GOT3 (cell line): ENCODE data around the gene SIRPA.
A peak's percentile ranks its signal among the peaks of the same experiment; 100 is the strongest.

ENCODE experiments used
- DNase-seq: peaks from one replicate; lab custom pipeline; 2025; ENCODE audit warnings: mixed read lengths; lab: John Stamatoyannopoulos, UW

Gene SIRPA

DNA sequence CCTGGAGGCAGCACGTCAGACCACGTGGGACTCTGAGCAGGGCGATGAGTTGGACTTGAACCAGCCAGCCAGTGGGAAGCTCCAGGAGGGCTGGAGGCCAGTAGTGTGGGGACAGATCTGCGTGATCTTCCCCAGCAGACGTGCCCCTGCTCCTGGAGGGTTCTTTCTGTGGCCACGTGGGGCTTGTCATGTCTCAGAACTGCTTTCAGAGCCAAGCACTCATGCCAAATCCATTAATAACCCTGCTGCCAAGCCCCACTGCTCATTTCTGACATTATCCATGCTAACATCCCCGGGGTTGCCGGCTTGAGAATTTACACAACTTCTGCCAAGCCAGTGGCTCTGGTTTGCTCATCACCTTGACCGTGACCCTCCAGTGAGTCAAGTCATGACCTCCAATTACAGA lies 38.3 kb downstream of the SIRPA start:
- peak; percentile 62 for DNase-seq

DNA sequence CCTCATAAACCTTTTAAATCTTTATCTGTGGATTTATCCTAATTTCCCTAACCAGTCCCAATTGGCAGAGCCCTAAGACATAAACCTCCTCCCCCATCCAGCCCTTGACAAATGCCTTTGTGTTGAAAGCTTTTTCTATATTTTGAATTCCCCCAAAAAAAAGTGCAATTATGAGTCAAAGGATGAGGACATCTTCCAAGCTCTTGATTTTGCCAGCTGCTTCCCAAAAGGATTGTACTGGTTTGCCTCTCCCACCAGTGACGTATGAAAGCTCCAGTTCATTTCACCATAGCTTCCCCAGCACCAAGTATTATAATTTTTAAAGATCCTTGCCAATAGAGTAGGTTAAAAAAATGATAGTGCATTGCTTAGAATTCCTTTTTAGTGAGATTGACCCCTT lies 38.9 kb downstream of the SIRPA start:
- DNase-seq, result no peak

DNA sequence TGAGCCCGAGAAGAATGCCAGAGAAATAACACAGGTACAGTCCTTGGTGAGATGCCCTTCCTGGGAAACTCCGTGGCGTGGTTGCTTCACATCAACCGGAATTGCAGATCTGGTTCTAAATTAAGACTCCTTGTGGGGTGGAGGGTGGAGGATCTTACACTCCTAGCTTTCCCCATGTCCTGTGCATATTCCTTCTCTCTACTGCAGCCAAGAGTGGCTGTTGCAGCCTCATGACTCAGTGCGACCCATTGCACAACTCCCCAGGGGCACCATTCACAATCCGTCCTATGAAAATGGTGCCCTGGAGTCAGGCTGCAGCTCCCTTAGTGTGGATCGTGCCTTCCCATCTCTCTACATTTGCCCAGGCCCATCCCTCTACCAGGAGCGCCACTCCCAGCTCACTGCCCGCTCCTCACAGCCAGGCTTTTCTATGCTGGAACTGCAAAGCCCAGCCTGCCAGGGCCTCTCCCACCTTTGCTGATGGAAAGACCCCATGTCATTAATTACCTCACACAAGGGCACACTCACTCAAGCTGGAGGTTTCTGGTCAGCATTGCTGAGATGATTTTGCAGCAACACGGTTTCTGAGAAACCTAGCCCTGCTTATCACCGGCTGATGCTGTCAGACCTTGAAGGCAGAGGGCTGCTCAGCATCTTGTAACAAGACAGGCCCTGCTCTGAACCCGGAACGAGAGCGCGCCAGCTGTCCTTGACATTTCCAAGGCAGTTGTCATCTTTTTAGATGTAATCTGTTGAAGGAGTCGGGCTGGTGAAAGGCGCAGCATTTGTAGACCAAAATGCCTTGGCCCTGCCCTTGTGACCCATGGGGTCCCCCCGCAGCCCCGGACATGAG lies 39.7 kb downstream of the SIRPA start:
- DNase-seq, result peak; percentile 86

DNA sequence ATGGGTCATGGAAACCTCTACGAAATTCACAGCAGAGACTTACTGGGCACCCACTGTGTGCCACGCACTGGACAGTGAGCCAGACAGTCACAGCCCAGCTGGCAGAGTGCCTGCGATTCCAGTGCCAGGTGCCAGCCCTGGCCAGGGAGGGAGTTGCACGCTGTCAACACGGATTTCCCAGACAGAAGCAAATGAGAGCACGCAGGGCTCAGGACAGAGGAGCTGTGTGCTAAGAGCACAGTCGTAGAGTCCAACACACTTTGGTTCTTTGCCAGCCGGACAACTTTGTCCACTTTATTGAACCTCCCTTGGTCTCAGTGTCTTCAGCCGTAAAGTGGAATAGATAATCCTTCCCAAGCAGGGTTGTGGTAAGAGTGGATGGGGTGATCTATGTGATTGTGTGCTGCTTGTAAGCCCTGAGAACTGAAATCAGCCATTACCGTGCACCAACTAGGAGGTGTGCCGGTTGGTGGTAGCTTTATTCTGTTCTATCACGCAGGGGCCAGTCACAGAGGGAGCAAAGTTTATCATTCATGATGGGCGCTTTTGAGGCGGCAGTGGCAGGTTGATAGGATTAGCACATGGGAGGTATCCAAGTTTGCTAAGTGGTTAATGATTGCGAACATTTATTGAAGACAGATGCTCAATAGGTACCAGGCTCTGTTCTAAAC lies 40.6 kb downstream of the SIRPA start:
- no peak for DNase-seq

DNA sequence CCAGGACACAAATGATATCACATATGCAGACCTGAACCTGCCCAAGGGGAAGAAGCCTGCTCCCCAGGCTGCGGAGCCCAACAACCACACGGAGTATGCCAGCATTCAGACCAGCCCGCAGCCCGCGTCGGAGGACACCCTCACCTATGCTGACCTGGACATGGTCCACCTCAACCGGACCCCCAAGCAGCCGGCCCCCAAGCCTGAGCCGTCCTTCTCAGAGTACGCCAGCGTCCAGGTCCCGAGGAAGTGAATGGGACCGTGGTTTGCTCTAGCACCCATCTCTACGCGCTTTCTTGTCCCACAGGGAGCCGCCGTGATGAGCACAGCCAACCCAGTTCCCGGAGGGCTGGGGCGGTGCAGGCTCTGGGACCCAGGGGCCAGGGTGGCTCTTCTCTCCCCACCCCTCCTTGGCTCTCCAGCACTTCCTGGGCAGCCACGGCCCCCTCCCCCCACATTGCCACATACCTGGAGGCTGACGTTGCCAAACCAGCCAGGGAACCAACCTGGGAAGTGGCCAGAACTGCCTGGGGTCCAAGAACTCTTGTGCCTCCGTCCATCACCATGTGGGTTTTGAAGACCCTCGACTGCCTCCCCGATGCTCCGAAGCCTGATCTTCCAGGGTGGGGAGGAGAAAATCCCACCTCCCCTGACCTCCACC lies 42.2 kb downstream of the SIRPA start:
- no peak for DNase-seq

DNA sequence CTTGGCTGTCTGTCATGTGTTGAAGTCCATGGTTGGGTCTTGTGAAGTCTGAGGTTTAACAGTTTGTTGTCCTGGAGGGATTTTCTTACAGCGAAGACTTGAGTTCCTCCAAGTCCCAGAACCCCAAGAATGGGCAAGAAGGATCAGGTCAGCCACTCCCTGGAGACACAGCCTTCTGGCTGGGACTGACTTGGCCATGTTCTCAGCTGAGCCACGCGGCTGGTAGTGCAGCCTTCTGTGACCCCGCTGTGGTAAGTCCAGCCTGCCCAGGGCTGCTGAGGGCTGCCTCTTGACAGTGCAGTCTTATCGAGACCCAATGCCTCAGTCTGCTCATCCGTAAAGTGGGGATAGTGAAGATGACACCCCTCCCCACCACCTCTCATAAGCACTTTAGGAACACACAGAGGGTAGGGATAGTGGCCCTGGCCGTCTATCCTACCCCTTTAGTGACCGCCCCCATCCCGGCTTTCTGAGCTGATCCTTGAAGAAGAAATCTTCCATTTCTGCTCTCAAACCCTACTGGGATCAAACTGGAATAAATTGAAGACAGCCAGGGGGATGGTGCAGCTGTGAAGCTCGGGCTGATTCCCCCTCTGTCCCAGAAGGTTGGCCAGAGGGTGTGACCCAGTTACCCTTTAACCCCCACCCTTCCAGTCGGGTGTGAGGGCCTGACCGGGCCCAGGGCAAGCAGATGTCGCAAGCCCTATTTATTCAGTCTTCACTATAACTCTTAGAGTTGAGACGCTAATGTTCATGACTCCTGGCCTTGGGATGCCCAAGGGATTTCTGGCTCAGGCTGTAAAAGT lies 43.5 kb downstream of the SIRPA start:
- DNase-seq, result no peak

DNA sequence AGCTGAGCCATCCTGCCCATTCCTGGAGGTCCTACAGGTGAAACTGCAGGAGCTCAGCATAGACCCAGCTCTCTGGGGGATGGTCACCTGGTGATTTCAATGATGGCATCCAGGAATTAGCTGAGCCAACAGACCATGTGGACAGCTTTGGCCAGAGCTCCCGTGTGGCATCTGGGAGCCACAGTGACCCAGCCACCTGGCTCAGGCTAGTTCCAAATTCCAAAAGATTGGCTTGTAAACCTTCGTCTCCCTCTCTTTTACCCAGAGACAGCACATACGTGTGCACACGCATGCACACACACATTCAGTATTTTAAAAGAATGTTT lies 44.0 kb downstream of the SIRPA start:
- no peak for DNase-seq

DNA sequence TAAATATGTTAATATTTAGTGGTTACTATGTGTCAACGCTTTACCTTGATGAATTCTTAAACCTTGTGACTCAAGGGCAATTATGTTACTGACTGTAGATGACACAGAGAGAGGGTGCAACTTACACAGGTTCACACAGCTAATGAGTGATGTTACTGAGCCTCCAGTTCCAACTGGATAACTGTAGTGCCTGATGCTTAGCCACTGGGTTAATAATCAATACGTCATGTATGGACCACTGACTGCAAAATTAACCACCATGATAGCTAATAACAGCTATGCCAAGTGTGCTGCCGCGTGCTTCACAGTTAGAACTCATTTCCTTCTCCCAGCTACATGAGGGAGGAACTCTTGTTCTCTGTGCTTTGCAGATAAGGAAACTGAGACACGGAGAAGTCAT lies 45.4 kb downstream of the SIRPA start:
- no peak for DNase-seq

DNA sequence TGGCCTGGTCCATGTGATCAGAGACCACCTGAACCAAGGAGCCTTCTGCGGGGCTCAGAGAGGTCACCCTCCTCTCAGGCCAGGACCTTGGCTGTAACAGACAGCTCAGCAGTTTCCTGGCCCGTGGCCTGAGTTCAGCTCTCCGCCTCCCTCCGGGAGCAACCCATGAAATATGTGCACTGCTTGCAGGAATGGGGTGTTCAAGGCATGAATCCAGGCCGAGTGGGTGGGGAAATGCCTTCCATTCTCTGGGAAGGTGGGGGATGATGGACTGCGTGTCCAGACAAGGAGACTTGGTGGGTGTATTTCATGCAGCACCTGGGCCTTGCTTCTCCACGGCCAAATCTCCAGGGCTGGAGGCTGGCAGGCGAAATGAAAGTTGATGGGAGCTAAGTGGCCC lies 46.0 kb downstream of the SIRPA start:
- no peak for DNase-seq

DNA sequence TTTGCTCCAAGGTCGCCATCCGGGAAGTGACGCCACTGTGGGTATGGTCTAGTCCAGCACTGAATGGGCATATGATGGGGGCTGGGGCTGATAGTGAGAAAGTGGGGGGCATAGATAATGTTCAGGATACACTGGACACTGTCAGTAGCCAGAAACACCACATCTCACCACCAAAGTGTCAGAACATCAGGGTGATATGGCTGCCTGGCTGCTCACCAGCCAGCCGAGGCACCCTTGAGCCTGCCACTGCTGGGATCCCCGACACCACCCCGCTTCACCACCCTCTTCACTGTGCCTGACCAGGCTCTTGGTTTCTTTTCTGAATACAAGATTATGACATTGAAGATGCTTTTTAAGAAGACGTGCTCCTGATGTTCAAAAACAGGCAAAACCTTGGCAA lies 46.9 kb downstream of the SIRPA start:
- DNase-seq, result no peak

DNA sequence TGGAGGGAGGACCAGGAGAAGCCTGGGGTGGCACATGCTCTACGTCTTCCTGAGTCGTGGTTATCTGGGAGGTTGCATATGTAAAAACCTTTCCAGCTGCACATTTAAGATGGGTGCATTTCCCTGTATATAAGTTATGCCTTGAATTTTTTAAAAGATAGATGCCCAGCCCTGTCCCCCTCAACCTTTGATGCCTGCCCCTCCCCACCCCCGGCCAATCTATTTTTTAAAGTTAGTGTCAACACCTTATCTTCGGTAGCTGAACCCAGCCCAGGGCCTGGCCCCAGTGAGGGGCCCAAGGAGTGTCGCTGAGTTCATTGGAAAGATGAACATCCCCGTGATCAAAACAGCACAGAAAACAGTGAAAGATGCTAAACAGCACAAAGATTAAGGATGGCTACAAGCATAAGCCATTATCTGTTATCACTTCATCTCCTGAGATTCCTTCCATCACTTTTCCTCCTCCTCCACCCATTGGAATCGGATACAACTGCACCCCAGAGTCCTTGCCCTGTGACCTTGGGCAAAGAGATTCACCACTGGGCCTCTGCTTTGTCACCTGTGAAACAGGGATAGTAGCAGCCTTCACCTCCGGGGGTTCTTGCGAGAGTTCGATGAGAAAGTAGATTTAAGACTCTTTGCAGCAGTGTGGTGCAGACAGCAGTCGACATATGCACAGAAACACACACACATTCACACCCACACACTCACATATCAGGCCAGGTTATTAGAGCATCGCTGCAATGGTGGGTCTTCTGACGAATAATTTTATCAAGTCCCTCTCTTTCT lies 47.5 kb downstream of the SIRPA start:
- DNase-seq, result no peak

DNA sequence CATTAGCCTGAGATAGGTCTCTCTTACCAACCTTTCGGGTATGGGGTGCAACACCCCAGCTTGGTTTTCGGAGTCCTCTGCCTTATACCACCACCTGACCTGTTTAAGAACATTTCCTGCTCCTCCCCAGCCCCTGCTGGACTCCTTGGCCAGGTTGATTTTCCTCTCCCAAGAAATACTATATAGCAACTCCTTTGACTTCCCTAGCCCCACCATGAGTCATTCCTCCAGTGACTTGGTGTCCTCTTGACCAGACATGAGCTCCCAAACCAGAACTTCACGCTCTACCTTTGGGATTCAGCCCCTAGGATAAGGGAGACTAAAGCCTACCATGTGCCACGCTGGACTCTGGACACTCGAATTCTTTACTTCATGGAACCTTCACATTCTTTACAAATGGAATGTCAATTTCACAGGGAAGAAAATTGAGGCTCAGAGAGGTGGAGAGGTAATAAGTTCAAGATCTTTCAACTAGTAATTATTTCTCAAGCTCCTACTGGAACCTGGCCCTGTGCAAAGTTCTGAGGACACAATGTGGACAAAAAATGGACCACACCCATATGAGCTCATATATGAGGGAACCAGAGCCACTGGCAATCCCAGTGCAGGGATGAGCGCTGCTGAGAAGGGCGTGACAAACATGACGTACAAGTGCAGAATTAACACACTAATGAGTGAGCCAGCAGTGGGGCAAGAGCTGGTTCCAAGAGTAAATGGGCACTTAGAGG lies 48.2 kb downstream of the SIRPA start:
- no peak for DNase-seq

DNA sequence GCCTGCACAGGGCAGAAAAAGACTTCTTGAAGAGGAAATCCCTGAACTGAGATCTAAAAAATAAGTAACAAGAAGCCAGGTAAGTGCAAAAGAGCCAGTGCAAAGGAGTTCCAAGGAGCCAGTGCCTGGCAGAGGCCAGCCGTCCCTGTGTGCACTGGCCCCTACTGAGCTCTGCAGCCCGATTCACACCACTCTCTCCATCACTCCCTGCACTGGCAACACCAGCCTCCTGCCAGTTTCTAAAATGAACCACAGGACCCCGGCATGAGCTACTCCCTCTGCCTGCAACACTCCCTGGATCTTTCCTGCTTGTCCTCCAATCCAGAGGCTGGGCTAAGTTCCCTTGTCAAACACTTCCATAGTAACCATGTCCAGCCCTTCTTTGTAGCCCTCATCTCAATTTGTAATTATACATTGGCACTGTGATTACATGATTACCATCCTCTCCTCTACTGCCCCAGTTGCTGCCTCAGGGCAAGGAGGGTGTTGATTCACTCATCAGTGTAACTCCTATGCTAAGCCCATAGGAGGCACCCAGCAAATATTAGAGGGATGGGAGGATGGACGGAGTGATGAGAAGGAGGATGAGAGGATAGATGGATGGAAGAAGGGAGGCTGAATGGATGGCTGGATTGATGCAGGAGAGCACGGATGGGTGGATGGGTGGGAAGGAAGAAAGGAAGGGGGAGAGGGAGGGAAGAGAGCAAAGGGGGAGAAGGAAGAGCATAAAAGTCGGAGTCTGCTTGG lies 49.3 kb downstream of the SIRPA start:
- DNase-seq, result no peak

DNA sequence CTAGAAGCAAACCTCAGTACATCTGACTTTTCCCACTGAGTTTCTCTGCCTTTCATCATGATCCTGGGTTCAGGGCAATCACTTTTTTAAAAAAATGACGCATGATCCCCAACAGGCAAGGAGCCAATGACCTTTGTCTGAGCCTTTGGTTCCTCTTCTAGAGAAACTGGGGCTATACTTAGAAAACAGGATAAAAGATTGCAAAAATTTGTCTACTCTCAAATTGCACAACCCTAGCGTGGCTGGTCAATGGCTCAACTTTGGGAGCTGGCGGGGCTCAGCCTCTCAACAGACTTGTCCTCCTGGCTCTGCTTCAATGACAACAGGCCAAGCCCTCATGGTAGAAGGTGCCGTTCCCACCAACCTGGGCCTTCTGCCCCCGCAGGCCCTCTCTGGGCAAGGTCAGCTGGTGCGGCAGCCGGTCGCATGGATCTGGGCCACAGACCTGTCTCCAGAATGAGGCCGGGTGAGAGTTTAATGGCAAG lies 50.0 kb downstream of the SIRPA start:
- peak; percentile 22 for DNase-seq

DNA sequence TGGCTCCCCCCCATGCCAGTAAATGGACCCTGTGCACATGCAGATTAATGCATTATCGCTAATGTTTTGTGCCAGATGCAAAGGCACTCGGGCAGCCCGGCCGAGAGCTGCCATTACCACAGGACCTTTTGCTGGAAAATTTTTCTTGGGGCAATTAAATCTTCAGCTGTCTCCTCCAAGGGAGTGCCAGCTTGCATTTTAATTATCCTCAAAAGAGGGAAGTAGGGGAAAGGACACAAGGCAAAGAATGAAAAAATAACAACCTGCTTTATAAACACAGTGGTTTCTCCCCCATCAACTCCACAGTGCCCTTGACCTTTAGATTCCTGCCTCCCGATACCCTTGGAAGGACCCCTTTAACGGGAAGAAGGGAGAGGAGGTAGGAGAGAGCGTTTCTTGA lies 50.5 kb downstream of the SIRPA start:
- DNase-seq, result no peak

DNA sequence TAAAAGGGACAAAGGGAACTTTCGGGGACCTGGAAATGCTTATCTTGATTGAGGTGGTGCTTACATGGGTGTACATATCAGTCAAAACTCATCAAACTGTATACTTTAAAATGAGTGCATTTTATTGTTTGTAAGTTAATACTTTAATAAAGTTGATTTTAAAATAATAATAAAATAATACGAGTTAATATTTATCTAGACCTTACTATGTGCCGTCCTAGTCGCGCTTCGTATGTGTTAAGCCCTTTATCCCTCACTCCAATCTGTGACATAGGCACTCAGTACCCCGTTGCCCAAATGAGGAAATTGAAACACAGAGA lies 51.2 kb downstream of the SIRPA start:
- DNase-seq, result no peak

DNA sequence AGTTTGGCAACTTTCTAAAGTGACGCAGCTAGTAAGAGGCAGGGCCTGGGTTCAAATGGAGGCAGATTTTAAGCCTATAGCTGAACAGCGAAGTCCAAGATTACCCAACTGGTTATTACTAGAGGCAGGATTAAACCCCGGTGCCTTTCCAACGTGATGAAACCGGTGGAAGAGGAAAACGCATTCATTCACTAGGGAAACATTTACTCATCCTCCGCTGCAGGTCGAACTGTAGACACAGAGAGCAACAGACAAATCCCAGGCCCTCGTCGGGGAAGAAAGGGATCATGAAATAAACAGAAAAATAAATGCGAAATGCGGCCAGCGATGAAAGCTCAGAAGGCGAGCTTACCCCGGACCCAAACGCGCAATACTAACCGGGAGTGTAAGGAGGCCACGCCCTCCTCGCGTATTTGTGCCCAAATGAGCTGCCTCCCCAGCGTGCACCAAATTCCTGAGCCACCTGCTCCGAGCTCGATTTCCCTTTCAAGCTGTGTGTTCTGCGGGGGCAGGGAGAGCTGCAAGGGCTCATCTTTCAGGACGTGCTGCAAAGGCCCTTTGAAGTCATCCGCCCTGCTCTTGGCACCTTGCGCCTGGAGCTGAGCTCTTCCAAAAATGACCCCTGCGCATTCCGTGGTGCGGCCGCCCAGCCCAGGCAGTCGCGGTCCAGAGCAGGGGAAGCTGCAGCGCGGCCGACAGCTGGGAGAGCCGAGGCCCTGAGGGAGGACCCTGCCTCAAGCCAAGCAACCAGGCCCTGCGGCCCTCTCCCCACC lies 51.7 kb downstream of the SIRPA start:
- DNase-seq, result no peak

DNA sequence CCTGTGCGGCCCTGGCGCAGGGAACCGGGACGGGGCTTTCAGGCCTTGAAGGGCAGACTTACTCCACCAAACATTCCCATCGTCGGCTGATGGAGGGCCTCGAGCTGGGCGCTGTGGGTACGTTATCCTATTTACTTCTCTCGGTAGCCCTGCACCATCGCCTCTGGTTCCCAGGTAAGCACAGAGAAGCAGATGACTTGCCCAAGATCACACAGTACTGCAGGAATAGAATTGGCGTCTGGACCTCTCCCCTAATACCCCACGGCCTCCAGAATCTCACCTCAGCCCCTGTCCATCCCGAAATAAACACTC lies 52.3 kb downstream of the SIRPA start:
- no peak for DNase-seq

DNA sequence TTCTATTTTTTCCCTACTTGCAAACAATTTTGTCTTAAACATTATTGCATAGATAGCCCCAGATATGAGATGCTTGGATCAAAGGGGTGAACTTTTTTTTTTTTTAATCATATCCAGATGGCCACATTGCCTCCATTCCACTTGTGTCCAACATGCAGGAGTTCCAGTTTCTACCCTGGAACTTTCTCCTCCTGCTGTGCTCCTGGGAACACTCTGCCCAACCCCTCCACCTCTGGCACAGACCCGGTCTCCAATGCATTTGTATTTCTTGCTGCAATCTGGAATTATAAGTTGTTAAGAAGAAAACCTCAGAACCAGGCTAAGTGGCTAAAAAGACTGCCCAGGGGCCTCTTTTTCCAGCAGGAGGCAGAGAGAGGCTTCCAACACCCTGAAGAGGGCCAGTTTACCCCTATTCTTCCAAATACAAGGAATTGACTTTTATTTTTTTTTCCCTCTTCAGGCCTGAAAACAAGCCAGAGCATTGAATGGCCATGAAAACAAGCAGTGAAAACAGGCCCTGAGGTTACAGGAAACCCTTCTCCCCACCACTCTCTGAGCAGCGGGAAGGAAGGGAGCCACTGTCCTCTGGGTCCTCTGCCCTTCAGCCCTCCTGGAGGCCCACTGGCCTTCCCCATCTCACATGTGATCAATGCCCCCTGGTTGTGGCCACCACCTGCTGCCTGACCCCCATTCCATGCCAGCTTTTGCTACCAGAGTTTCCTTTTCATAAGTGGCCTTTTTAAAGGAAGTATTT lies 54.3 kb downstream of the SIRPA start:
- no peak for DNase-seq
